ENCODE results near the gene ANKS1A. TPM values are rescaled to one million over a fixed set of nuclear protein-coding genes. Genes with fewer than 3 reads are reported as not detected.

ANKS1A gene
- total and polyA plus RNA-seq, 3 experiments from 2014 or later, result 3.0 to 9.6 (median 8.7) TPM

Other genes with a start within 250 kb of the ANKS1A start
- 10 to 100 TPM; 53.3 to 61.9 TPM for gene ILRUN, start 192.5 kb upstream of the ANKS1A start, total RNA-seq
- gene ILRUN, start 192.5 kb upstream of the ANKS1A start, polyA plus RNA-seq, result 18.8 TPM
- 100 to 1,000 TPM; 204 to 211 TPM for gene SNRPC, start 131.8 kb upstream of the ANKS1A start, total RNA-seq
- gene SNRPC, start 131.8 kb upstream of the ANKS1A start, polyA plus RNA-seq, result 287 TPM
- 10 to 100 TPM; 18.8 to 19.4 TPM for gene BLTP3A, start 97.2 kb upstream of the ANKS1A start, total RNA-seq
- gene BLTP3A, start 97.2 kb upstream of the ANKS1A start, polyA plus RNA-seq, result 1.8 TPM
- gene TAF11, start 1.2 kb upstream of the ANKS1A start, total RNA-seq, result 10 to 100 TPM; 28.9 to 34.1 TPM
- 19.4 TPM for gene TAF11, start 1.2 kb upstream of the ANKS1A start, polyA plus RNA-seq

Measured in CD8-positive, alpha-beta memory T cell (primary cell).